ENCODE results near the gene FOXO1. TPM values are rescaled to one million over a fixed set of nuclear protein-coding genes. Genes with fewer than 3 reads are reported as not detected.

Gene FOXO1
- total and polyA plus RNA-seq, 2 of the 13 experiments (the other 11 are each of a cell fraction or from before 2014, with no cell fraction given) = 8.1 to 13.1 TPM

DNA sequence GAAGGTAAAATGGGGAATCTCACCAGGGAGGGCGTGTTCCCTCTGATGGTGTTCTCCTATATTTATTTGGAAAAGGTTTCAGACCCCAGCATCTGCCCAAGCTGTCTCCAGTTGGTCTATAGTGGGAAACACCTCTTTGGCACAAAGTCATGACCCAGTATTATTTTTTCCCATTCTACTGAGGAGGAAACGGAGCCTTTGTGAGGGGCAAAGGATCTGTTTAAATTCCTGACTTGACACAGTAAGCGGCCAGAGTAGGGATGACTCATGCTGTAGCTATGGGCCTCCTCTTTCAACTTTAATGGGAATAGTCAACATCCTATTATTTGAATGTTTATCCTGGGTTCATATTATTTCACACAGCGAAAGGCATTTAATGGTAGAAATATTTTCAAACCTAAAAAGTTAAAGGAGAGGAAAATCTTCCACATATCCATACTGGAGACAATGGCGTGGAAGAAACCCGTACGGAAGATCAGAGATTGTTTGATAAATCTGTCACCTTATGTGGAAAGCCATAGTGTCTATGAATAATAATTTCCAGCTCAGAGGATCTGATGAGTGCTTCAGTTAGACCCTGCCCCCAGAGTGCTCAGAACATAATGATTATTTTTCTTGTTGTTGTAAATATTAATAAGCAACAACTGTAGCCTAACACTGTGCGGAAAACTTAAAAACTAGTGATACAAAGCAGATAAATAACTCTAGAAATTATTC lies 126.0 kb downstream of the FOXO1 start (continued):
- no peak for TF ChIP-seq TSC22D2 (CRISPR knock-in tag; IDR thresholded peaks at IDR 0.05; ENCODE audit: borderline replicate concordance)
- TF ChIP-seq SALL2 (CRISPR knock-in tag; IDR thresholded peaks at IDR 0.05) = no peak
- TF ChIP-seq ZNF550 (CRISPR knock-in tag; IDR thresholded peaks at IDR 0.05; ENCODE audit: borderline replicate concordance) = no peak
- TF ChIP-seq, protein P1, sequence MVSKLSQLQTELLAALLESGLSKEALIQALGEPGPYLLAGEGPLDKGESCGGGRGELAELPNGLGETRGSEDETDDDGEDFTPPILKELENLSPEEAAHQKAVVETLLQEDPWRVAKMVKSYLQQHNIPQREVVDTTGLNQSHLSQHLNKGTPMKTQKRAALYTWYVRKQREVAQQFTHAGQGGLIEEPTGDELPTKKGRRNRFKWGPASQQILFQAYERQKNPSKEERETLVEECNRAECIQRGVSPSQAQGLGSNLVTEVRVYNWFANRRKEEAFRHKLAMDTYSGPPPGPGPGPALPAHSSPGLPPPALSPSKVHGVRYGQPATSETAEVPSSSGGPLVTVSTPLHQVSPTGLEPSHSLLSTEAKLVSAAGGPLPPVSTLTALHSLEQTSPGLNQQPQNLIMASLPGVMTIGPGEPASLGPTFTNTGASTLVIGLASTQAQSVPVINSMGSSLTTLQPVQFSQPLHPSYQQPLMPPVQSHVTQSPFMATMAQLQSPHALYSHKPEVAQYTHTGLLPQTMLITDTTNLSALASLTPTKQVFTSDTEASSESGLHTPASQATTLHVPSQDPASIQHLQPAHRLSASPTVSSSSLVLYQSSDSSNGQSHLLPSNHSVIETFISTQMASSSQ (IDR thresholded peaks at IDR 0.05; ENCODE audit: low read depth) = no peak
- TF ChIP-seq, protein P1 (CRISPR knock-in tag; IDR thresholded peaks at IDR 0.05; ENCODE audit: borderline replicate concordance) = no peak; the same call in 1 of the 2 replicates
- TF ChIP-seq, protein P2, sequence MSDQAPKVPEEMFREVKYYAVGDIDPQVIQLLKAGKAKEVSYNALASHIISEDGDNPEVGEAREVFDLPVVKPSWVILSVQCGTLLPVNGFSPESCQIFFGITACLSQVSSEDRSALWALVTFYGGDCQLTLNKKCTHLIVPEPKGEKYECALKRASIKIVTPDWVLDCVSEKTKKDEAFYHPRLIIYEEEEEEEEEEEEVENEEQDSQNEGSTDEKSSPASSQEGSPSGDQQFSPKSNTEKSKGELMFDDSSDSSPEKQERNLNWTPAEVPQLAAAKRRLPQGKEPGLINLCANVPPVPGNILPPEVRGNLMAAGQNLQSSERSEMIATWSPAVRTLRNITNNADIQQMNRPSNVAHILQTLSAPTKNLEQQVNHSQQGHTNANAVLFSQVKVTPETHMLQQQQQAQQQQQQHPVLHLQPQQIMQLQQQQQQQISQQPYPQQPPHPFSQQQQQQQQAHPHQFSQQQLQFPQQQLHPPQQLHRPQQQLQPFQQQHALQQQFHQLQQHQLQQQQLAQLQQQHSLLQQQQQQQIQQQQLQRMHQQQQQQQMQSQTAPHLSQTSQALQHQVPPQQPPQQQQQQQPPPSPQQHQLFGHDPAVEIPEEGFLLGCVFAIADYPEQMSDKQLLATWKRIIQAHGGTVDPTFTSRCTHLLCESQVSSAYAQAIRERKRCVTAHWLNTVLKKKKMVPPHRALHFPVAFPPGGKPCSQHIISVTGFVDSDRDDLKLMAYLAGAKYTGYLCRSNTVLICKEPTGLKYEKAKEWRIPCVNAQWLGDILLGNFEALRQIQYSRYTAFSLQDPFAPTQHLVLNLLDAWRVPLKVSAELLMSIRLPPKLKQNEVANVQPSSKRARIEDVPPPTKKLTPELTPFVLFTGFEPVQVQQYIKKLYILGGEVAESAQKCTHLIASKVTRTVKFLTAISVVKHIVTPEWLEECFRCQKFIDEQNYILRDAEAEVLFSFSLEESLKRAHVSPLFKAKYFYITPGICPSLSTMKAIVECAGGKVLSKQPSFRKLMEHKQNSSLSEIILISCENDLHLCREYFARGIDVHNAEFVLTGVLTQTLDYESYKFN (CRISPR knock-in tag; conservative IDR thresholded peaks at IDR 0.05) = peak; percentile 91
- no peak for TF ChIP-seq FOXK2 (IDR thresholded peaks at IDR 0.05)
- TF ChIP-seq ZNF850 (CRISPR knock-in tag; conservative IDR thresholded peaks at IDR 0.05) = no peak
- TF ChIP-seq MIER3 (CRISPR knock-in tag; IDR thresholded peaks at IDR 0.05; ENCODE audit: borderline replicate concordance) = peak; percentile 52; the same call in 1 of the 2 replicates
- TF ChIP-seq, protein P3, sequence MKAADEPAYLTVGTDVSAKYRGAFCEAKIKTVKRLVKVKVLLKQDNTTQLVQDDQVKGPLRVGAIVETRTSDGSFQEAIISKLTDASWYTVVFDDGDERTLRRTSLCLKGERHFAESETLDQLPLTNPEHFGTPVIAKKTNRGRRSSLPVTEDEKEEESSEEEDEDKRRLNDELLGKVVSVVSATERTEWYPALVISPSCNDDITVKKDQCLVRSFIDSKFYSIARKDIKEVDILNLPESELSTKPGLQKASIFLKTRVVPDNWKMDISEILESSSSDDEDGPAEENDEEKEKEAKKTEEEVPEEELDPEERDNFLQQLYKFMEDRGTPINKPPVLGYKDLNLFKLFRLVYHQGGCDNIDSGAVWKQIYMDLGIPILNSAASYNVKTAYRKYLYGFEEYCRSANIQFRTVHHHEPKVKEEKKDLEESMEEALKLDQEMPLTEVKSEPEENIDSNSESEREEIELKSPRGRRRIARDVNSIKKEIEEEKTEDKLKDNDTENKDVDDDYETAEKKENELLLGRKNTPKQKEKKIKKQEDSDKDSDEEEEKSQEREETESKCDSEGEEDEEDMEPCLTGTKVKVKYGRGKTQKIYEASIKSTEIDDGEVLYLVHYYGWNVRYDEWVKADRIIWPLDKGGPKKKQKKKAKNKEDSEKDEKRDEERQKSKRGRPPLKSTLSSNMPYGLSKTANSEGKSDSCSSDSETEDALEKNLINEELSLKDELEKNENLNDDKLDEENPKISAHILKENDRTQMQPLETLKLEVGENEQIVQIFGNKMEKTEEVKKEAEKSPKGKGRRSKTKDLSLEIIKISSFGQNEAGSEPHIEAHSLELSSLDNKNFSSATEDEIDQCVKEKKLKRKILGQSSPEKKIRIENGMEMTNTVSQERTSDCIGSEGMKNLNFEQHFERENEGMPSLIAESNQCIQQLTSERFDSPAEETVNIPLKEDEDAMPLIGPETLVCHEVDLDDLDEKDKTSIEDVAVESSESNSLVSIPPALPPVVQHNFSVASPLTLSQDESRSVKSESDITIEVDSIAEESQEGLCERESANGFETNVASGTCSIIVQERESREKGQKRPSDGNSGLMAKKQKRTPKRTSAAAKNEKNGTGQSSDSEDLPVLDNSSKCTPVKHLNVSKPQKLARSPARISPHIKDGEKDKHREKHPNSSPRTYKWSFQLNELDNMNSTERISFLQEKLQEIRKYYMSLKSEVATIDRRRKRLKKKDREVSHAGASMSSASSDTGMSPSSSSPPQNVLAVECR (CRISPR knock-in tag; IDR thresholded peaks at IDR 0.05; ENCODE audit: borderline replicate concordance) = no peak
- TF ChIP-seq, protein P4, sequence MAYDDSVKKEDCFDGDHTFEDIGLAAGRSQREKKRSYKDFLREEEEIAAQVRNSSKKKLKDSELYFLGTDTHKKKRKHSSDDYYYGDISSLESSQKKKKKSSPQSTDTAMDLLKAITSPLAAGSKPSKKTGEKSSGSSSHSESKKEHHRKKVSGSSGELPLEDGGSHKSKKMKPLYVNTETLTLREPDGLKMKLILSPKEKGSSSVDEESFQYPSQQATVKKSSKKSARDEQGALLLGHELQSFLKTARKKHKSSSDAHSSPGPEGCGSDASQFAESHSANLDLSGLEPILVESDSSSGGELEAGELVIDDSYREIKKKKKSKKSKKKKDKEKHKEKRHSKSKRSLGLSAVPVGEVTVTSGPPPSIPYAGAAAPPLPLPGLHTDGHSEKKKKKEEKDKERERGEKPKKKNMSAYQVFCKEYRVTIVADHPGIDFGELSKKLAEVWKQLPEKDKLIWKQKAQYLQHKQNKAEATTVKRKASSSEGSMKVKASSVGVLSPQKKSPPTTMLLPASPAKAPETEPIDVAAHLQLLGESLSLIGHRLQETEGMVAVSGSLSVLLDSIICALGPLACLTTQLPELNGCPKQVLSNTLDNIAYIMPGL (CRISPR knock-in tag; IDR thresholded peaks at IDR 0.05; ENCODE audit: borderline replicate concordance in 1 of 2, low read depth in 1 of 2) = no peak
- no peak for TF ChIP-seq AKAP8 (CRISPR knock-in tag; IDR thresholded peaks at IDR 0.05)
- TF ChIP-seq DR1 (CRISPR knock-in tag; IDR thresholded peaks at IDR 0.05) = no peak
- TF ChIP-seq ZNF563 (CRISPR knock-in tag; IDR thresholded peaks at IDR 0.05) = no peak
